Suprapubic skin (tissue), 4 donors: ENCODE results near the gene KDM2B. TPM values are rescaled to one million over a fixed set of nuclear protein-coding genes. Genes with fewer than 3 reads are reported as not detected.

Experiments used
- DNase-seq, 2 donors: peaks; one replicate each; pipeline ENCODE4 v3.0.0-alpha.2; 2019; ENCODE audit warnings: low spot score in 2 of 2
- H3K27ac ChIP-seq: fragments of 200-600 bp; sonication (generic); one replicate; pipeline ENCODE4 v1.5.1; 2019
- H3K27me3 ChIP-seq: fragments of 200-600 bp; sonication (generic); one replicate; pipeline ENCODE4 v1.5.1; 2019
- H3K36me3 ChIP-seq: fragments of 200-600 bp; sonication (generic); one replicate; pipeline ENCODE4 v1.5.1; 2019
- H3K4me1 ChIP-seq: fragments of 200-600 bp; sonication (generic); one replicate; pipeline ENCODE4 v1.5.1; 2019
- H3K4me3 ChIP-seq: fragments of 200-600 bp; sonication (generic); one replicate; pipeline ENCODE4 v1.5.1; 2019; ENCODE audit warnings: mild to moderate bottlenecking
- H3K9me3 ChIP-seq: fragments of 200-600 bp; sonication (generic); one replicate; pipeline ENCODE4 v1.5.1; 2019
- CTCF ChIP-seq, 2 donors: fragments of 200-600 bp in 1 of 2; fragments of 450-650 bp in 1 of 2; sonication (generic) in 1 of 2; IDR thresholded peaks; one replicate each; pipeline ENCODE4 v1.5.1; 2016 to 2019; ENCODE audit warnings: antibody characterized with exemption in 2 of 2, mild to moderate bottlenecking in 1 of 2, moderate library complexity in 1 of 2
- EP300 ChIP-seq: sonication (generic); formaldehyde crosslinking; IDR thresholded peaks from one replicate; pipeline ENCODE4 v1.6.1; 2017; ENCODE audit warnings: antibody characterized with exemption
- POLR2A ChIP-seq, 2 donors: fragments of 450-650 bp; IDR thresholded peaks; one replicate each; pipeline ENCODE4 v1.6.1; 2017; ENCODE audit warnings: antibody characterized with exemption in 2 of 2, mild to moderate bottlenecking in 2 of 2, moderate library complexity in 2 of 2
- POLR2AphosphoS5 ChIP-seq, 3 donors: sonication (generic); formaldehyde crosslinking; IDR thresholded peaks; one replicate each; pipeline ENCODE4 v1.6.1; 2017; ENCODE audit warnings: antibody characterized with exemption in 3 of 3
- WGBS: methylation state at CpG from one replicate; pipeline ENCODE4 v1.1.5; 2018; 5-methylcytosine and 5-hydroxymethylcytosine counted together
- total RNA-seq, 4 donors: library from RNA; depleted of rRNA; stranded (reverse); fragments of >200 nt; gene quantifications; one replicate each; pipeline ENCODE4 v1.1.0, GENCODE V29; 2016

Gene KDM2B
- total RNA-seq, 4 donors from 2014 or later = 47.8 to 53.7 (median 50.4) TPM

GRCh38 chr12:121578230-121579189 is 2.3 kb downstream of the KDM2B start:
- TF ChIP-seq POLR2AphosphoS5 (IDR thresholded peaks at IDR 0.05) = no peak
- TF ChIP-seq POLR2A (IDR thresholded peaks at IDR 0.05) = no peak
- TF ChIP-seq EP300 = no peak
- no peak for TF ChIP-seq CTCF (IDR thresholded peaks at IDR 0.05)
- peak overlapping the region; percentile 92 for H3K27ac ChIP-seq
- peak overlapping the region; percentile 76 for H3K4me3 ChIP-seq
- H3K27me3 ChIP-seq = no peaks in the 10 kb centered on the region
- peaks cover 75% of the 10 kb centered on the region for H3K4me1 ChIP-seq
- WGBS = 5% methylated on average over 22 of the region's 77 CpGs
- peaks cover 8% of the 10 kb centered on the region for H3K36me3 ChIP-seq
- no peak for DNase-seq
- no peaks in the 10 kb centered on the region for H3K9me3 ChIP-seq

GRCh38 chr12:121577443-121578180 is 3.2 kb downstream of the KDM2B start:
- DNase-seq = no peak
- peaks cover 8% of the 10 kb centered on the region for H3K36me3 ChIP-seq
- H3K27me3 ChIP-seq = no peaks in the 10 kb centered on the region
- peak overlapping the region; percentile 92 for H3K27ac ChIP-seq
- WGBS = 71% methylated on average over 10 of the region's 10 CpGs
- H3K4me3 ChIP-seq = peak overlapping the region; percentile 76
- TF ChIP-seq EP300 = no peak
- TF ChIP-seq POLR2AphosphoS5 (IDR thresholded peaks at IDR 0.05) = no peak
- TF ChIP-seq POLR2A (IDR thresholded peaks at IDR 0.05) = no peak
- TF ChIP-seq CTCF (IDR thresholded peaks at IDR 0.05) = no peak
- no peaks in the 10 kb centered on the region for H3K9me3 ChIP-seq
- peaks cover 74% of the 10 kb centered on the region for H3K4me1 ChIP-seq

GRCh38 chr12:121576851-121577391 is 3.9 kb downstream of the KDM2B start:
- Histone ChIP-seq H3K9me3 (no peaks in the 10 kb centered on the region), H3K4me1 (peaks cover 69% of the 10 kb centered on the region), H3K36me3 (peaks cover 13% of the 10 kb centered on the region), H3K27me3 (no peaks in the 10 kb centered on the region), H3K4me3 (peak overlapping the region; percentile 2), H3K27ac (peak overlapping the region; percentile 92)
- DNase-seq = no peak
- TF ChIP-seq CTCF (IDR thresholded peaks at IDR 0.05) (no peak), POLR2AphosphoS5 (IDR thresholded peaks at IDR 0.05) (no peak), POLR2A (IDR thresholded peaks at IDR 0.05) (no peak), EP300 (no peak)
- WGBS = 16% methylated on average over 4 of the region's 4 CpGs

- H3K4me3 ChIP-seq = peak overlapping the region; percentile 2
- peaks cover 13% of the 10 kb centered on the region for H3K36me3 ChIP-seq
- no peaks in the 10 kb centered on the region for H3K9me3 ChIP-seq
- peaks cover 61% of the 10 kb centered on the region for H3K4me1 ChIP-seq
- peak overlapping the region; percentile 92 for H3K27ac ChIP-seq
- 54% methylated on average over 13 of the region's 13 CpGs for WGBS
- H3K27me3 ChIP-seq = no peaks in the 10 kb centered on the region
- no peak for DNase-seq
- TF ChIP-seq EP300 = no peak
- no peak for TF ChIP-seq POLR2A (IDR thresholded peaks at IDR 0.05)
- TF ChIP-seq CTCF (IDR thresholded peaks at IDR 0.05) = no peak
- no peak for TF ChIP-seq POLR2AphosphoS5 (IDR thresholded peaks at IDR 0.05)
These were observed 4.7 kb downstream of the KDM2B start for GRCh38 chr12:121575952-121576625.
